HepG2 (cell line): ENCODE measurements around the gene PTCRA. TPM values are rescaled to one million over a fixed set of nuclear protein-coding genes. Genes with fewer than 3 reads are reported as not detected.

Experiments used
- CREM ChIP-seq, 2 experiments: sonication (generic) in 1 of 2; formaldehyde crosslinking in 1 of 2; IDR thresholded peaks; 2 replicates each; pipeline versions ENCODE4 v1.4.0 to v1.6.1; 2016 to 2020; ENCODE audit warnings: antibody characterized with exemption in 1 of 2, mild to moderate bottlenecking in 1 of 2, missing genetic modification reagents in 1 of 2
- FOSL2 ChIP-seq: sonication (generic); formaldehyde crosslinking; IDR thresholded peaks from 2 replicates; pipeline ENCODE4 v1.4.0; 2020; ENCODE audit warnings: missing genetic modification reagents
- HMGXB3 ChIP-seq: sonication (generic); formaldehyde crosslinking; IDR thresholded peaks from 2 replicates; pipeline ENCODE4 v1.4.0; 2020; ENCODE audit warnings: missing genetic modification reagents, borderline replicate concordance
- ISL2 ChIP-seq: sonication (generic); formaldehyde crosslinking; IDR thresholded peaks from 2 replicates; pipeline ENCODE4 v1.5.0; 2020; ENCODE audit warnings: missing genetic modification reagents
- LBX2 ChIP-seq: sonication (generic); formaldehyde crosslinking; IDR thresholded peaks from 2 replicates; pipeline ENCODE4 v1.5.0; 2020; ENCODE audit warnings: missing genetic modification reagents, mild to moderate bottlenecking, borderline replicate concordance
- NPAS2 ChIP-seq: sonication (generic); formaldehyde crosslinking; IDR thresholded peaks from 2 replicates; pipeline ENCODE4 v1.8.0; 2022; ENCODE audit warnings: mild to moderate bottlenecking, missing genetic modification reagents, borderline replicate concordance
- NR2F6 ChIP-seq, 2 experiments: IDR thresholded peaks; 2 replicates each; pipeline ENCODE4 v1.6.1; 2016; ENCODE audit warnings: antibody characterized with exemption in 1 of 2, mild to moderate bottlenecking in 1 of 2
- PAWR ChIP-seq: sonication (generic); formaldehyde crosslinking; IDR thresholded peaks from 2 replicates; pipeline ENCODE4 v1.4.0; 2020; ENCODE audit warnings: missing genetic modification reagents, mild to moderate bottlenecking, borderline replicate concordance
- STAG1 ChIP-seq: sonication (generic); formaldehyde crosslinking; IDR thresholded peaks from 2 replicates; pipeline ENCODE4 v1.4.0; 2020; ENCODE audit warnings: missing genetic modification reagents
- ZNF160 ChIP-seq: sonication (generic); formaldehyde crosslinking; IDR thresholded peaks from 2 replicates; pipeline ENCODE4 v1.8.0; 2022; ENCODE audit warnings: mild to moderate bottlenecking, inconsistent platforms, missing genetic modification reagents
- ZNF460 ChIP-seq: sonication (generic); formaldehyde crosslinking; IDR thresholded peaks from 2 replicates; pipeline ENCODE4 v1.5.1; 2020; ENCODE audit warnings: missing genetic modification reagents, mild to moderate bottlenecking, borderline replicate concordance
- ZNF597 ChIP-seq: sonication (generic); formaldehyde crosslinking; IDR thresholded peaks from 2 replicates; pipeline ENCODE4 v1.5.0; 2020; ENCODE audit warnings: missing genetic modification reagents
- polyA plus RNA-seq, 8 experiments: library from polyadenylated mRNA; depleted of rRNA in 3 of 8; stranded (reverse) in 7 of 8; unstranded in 1 of 8; fragments of >200 nt; fragmentation: Illumina TruSeq in 4 of 8; extraction: Trizol in 4 of 8; gene quantifications; 2 replicates each; pipeline versions ENCODE4 v1.2.1 to v1.2.3, GENCODE V29; 2011 to 2016; ENCODE audit warnings: low read depth in 4 of 8, missing spikeins in 1 of 8, mixed read lengths in 1 of 8; ENCODE audit not compliant: insufficient read depth in 1 of 8
- total RNA-seq, 5 experiments: library from RNA; depleted of rRNA; stranded (reverse); fragments of >200 nt; fragmentation: Illumina TruSeq; extraction: Trizol; gene quantifications; 2 replicates each; pipeline ENCODE4 v1.2.3, GENCODE V29; 2016; ENCODE audit warnings: low read depth in 1 of 5
- TF ChIP-seq, protein P1 (sequence below): sonication (generic); formaldehyde crosslinking; IDR thresholded peaks from 2 replicates; pipeline ENCODE4 v1.8.0; 2022; ENCODE audit warnings: missing genetic modification reagents, mild to moderate bottlenecking, borderline replicate concordance
- TF ChIP-seq, protein P2 (sequence below): sonication (generic); formaldehyde crosslinking; IDR thresholded peaks from 2 replicates; pipeline ENCODE4 v1.4.0; 2020; ENCODE audit warnings: low read depth, missing genetic modification reagents
- TF ChIP-seq, protein P3 (sequence below): sonication (generic); formaldehyde crosslinking; IDR thresholded peaks from 2 replicates; pipeline ENCODE4 v1.4.0; 2020; ENCODE audit warnings: mild to moderate bottlenecking, missing genetic modification reagents

The PTCRA gene
- total and polyA plus RNA-seq, 2 of the 13 experiments (the other 11 are each of a cell fraction or from before 2014, with no cell fraction given) = not detected

DNA sequence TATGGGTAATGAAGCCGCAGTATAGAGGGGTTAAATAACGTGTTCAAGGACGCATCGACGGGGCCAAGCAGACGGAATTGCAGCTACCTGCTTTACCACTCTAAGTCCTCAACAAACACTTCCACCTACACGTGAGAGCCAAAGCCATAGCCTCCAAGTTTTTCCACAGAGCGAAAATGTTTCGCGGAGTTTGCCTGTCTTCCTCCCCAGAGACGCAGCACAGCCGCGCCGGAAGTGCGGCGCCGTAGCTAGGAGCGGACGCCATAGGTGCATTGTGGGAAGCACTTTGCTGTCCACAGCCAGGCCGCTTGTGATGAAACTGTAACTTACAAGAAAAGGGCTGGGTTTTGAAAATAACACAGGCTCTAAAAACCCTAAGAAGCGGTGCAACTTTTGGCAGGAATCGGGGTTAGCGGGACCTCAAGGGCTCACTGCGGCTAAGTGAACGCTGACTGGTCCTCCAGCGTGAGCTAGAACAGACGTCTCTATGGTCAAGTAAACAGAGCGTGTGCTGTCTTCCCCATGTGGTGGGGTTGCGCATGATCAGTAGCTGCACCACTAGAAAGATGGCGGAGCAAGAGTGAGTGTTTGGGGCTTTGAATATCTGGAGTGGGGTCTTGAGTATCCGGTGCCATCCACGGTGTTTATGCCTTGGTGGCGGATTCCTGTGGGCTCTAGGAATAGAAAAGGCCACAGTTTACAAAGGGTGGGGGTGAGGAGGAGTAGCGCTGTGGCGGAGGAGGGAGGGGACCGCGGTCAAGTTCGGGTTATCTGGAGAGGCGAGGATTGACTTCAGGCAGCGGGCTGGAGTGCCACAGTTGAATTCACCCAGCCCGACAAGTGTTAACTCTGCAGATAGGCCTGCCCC is 36.2 kb upstream of the PTCRA start, which contains the start of gene RPL7L1 (continued):
- TF ChIP-seq PAWR (CRISPR knock-in tag) = no peak; the same call in 1 of the 2 replicates
- TF ChIP-seq ZNF460 (CRISPR knock-in tag) = no peak
- TF ChIP-seq CREM (IDR thresholded peaks at IDR 0.05) = peak; percentile 98
- TF ChIP-seq CREM (CRISPR knock-in tag; IDR thresholded peaks at IDR 0.05) = peak; percentile 36; the same call in 1 of the 2 replicates
- no peak for TF ChIP-seq ZNF160
- 0 out of 2 replicates have a peak, but pooled peaks have one; percentile 56 for TF ChIP-seq ZNF597 (CRISPR knock-in tag)
- no peak; the same call in 1 of the 2 replicates for TF ChIP-seq STAG1 (CRISPR knock-in tag)
- peak; percentile 82 for TF ChIP-seq HMGXB3 (CRISPR knock-in tag)
- TF ChIP-seq, protein P1, sequence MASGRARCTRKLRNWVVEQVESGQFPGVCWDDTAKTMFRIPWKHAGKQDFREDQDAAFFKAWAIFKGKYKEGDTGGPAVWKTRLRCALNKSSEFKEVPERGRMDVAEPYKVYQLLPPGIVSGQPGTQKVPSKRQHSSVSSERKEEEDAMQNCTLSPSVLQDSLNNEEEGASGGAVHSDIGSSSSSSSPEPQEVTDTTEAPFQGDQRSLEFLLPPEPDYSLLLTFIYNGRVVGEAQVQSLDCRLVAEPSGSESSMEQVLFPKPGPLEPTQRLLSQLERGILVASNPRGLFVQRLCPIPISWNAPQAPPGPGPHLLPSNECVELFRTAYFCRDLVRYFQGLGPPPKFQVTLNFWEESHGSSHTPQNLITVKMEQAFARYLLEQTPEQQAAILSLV = no peak; the same call in 1 of the 2 replicates
- TF ChIP-seq, protein P2, sequence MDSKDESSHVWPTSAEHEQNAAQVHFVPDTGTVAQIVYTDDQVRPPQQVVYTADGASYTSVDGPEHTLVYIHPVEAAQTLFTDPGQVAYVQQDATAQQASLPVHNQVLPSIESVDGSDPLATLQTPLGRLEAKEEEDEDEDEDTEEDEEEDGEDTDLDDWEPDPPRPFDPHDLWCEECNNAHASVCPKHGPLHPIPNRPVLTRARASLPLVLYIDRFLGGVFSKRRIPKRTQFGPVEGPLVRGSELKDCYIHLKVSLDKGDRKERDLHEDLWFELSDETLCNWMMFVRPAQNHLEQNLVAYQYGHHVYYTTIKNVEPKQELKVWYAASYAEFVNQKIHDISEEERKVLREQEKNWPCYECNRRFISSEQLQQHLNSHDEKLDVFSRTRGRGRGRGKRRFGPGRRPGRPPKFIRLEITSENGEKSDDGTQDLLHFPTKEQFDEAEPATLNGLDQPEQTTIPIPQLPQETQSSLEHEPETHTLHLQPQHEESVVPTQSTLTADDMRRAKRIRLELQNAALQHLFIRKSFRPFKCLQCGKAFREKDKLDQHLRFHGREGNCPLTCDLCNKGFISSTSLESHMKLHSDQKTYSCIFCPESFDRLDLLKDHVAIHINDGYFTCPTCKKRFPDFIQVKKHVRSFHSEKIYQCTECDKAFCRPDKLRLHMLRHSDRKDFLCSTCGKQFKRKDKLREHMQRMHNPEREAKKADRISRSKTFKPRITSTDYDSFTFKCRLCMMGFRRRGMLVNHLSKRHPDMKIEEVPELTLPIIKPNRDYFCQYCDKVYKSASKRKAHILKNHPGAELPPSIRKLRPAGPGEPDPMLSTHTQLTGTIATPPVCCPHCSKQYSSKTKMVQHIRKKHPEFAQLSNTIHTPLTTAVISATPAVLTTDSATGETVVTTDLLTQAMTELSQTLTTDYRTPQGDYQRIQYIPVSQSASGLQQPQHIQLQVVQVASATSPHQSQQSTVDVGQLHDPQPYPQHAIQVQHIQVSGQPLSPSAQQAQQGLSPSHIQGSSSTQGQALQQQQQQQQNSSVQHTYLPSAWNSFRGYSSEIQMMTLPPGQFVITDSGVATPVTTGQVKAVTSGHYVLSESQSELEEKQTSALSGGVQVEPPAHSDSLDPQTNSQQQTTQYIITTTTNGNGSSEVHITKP (CRISPR knock-in tag) = peak; percentile 63; the same call in 1 of the 2 replicates
- peak; percentile 87 for TF ChIP-seq ISL2
- peak; percentile 50; the same call in 1 of the 2 replicates for TF ChIP-seq FOSL2 (CRISPR knock-in tag)
- peak; percentile 33; the same call in 1 of the 2 replicates for TF ChIP-seq LBX2 (CRISPR knock-in tag)
- TF ChIP-seq, protein P3, sequence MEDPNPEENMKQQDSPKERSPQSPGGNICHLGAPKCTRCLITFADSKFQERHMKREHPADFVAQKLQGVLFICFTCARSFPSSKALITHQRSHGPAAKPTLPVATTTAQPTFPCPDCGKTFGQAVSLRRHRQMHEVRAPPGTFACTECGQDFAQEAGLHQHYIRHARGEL (CRISPR knock-in tag) = no peak
- no peak; the same call in 1 of the 2 replicates for TF ChIP-seq NR2F6 (IDR thresholded peaks at IDR 0.05)
- peak; percentile 27; the same call in 1 of the 2 replicates for TF ChIP-seq NR2F6 (CRISPR knock-in tag; IDR thresholded peaks at IDR 0.05)
- TF ChIP-seq NPAS2 (CRISPR knock-in tag) = no peak
